Measurements from ENCODE around the gene POLRMT.

- TF ChIP-seq POLR2A (IDR thresholded peaks at IDR 0.05): no peak
- TF ChIP-seq, protein P1, sequence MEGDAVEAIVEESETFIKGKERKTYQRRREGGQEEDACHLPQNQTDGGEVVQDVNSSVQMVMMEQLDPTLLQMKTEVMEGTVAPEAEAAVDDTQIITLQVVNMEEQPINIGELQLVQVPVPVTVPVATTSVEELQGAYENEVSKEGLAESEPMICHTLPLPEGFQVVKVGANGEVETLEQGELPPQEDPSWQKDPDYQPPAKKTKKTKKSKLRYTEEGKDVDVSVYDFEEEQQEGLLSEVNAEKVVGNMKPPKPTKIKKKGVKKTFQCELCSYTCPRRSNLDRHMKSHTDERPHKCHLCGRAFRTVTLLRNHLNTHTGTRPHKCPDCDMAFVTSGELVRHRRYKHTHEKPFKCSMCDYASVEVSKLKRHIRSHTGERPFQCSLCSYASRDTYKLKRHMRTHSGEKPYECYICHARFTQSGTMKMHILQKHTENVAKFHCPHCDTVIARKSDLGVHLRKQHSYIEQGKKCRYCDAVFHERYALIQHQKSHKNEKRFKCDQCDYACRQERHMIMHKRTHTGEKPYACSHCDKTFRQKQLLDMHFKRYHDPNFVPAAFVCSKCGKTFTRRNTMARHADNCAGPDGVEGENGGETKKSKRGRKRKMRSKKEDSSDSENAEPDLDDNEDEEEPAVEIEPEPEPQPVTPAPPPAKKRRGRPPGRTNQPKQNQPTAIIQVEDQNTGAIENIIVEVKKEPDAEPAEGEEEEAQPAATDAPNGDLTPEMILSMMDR (IDR thresholded peaks at IDR 0.05): no peak
Measured at GRCh38 chr19:572743-573518, 60.4 kb downstream of the POLRMT start.
